D721Med (cell line): ENCODE measurements around the gene CERT1.

Experiments used
- DNase-seq: peaks from one replicate; pipeline ENCODE4 v3.0.0; 2011; ENCODE audit warnings: low spot score; ENCODE audit not compliant: insufficient read length
- FAIRE-seq: peaks from 2 replicates; lab custom pipeline; 2011; peaks lifted over from hg19 to GRCh38; lab: Jason Lieb, UNC
- TF ChIP-seq, protein P1 (sequence below): IDR thresholded peaks from 2 replicates; pipeline ENCODE4 v1.5.1; 2012; ENCODE audit warnings: mild to moderate bottlenecking, control low read depth; ENCODE audit not compliant: insufficient read depth; ENCODE audit errors: missing control alignments

Gene CERT1

DNA sequence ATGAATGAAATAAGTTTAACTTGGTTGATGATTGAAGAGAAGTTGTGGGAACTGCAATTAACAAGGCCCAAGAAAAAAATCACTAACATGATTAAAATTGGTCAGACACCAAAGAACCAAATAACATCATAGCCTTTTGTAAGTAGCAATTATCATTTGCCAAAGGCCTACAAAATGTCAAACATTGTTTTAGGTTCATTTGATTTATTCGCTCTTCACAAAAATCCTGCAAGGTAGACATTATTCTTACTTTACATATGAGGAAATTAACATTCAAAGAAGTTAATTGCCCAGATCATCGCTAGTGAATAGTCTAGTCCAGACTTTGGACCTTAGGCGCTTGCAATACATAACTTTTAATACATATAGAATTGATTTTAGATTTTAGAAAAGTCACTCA lies 2.9 kb upstream of the CERT1 start:
- no peak for FAIRE-seq
- TF ChIP-seq, protein P1, sequence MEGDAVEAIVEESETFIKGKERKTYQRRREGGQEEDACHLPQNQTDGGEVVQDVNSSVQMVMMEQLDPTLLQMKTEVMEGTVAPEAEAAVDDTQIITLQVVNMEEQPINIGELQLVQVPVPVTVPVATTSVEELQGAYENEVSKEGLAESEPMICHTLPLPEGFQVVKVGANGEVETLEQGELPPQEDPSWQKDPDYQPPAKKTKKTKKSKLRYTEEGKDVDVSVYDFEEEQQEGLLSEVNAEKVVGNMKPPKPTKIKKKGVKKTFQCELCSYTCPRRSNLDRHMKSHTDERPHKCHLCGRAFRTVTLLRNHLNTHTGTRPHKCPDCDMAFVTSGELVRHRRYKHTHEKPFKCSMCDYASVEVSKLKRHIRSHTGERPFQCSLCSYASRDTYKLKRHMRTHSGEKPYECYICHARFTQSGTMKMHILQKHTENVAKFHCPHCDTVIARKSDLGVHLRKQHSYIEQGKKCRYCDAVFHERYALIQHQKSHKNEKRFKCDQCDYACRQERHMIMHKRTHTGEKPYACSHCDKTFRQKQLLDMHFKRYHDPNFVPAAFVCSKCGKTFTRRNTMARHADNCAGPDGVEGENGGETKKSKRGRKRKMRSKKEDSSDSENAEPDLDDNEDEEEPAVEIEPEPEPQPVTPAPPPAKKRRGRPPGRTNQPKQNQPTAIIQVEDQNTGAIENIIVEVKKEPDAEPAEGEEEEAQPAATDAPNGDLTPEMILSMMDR, result no peak
- no peak for DNase-seq

DNA sequence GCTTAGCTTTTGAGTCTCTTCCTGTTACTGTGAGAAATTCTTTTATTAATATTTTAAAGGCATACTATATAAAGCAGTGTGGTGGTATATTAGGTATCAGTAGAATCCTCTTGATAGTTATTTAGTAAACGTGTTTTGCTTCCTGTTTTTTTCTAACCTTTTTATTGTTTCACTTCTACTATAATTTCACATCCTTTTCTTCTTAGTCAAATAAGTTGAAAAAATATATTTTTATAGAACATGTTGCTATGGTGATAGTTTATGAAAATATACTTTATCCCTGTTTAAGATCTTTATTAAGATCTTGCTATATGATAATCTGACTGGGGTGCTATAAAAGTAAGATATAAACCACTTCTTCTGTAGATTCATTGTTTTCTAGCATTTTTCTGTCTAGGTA lies 2.4 kb upstream of the CERT1 start:
- FAIRE-seq, result no peak
- DNase-seq, result no peak
- TF ChIP-seq, protein P1, result no peak

DNA sequence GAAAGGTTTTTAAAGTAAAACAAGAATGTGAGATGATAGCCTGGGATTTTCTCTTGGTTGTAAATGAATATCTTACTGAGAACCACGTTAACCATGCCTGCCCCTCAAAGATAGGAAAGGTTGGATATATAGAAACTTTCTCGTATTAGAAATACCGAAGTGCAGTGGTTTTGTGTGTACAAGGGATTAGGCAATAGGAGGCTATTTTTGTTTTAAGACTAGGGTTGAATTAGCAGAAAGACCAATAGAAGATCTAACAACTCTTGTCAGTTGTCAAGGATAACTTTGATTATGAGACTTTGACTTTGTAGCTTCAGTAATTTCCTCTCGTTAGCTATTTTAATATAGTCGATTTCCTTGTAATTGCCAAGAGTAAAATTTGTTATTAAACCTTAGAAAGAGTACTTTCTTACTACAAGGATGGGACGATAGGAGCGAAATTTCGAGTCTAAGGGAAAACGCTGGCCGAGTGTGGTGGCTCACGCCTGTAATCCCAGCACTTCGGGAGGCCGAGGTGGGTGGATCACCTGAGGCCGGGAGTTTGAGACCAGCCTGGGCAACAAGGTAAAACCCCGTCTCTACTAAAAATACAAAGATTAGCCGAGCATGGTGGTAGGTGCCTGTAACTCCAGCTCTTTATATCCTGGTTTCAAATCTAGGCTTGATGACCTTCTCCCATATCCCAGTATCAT lies 1.1 kb upstream of the CERT1 start:
- FAIRE-seq (peak; percentile 80), DNase-seq (no peak)
- TF ChIP-seq, protein P1, result no peak

DNA sequence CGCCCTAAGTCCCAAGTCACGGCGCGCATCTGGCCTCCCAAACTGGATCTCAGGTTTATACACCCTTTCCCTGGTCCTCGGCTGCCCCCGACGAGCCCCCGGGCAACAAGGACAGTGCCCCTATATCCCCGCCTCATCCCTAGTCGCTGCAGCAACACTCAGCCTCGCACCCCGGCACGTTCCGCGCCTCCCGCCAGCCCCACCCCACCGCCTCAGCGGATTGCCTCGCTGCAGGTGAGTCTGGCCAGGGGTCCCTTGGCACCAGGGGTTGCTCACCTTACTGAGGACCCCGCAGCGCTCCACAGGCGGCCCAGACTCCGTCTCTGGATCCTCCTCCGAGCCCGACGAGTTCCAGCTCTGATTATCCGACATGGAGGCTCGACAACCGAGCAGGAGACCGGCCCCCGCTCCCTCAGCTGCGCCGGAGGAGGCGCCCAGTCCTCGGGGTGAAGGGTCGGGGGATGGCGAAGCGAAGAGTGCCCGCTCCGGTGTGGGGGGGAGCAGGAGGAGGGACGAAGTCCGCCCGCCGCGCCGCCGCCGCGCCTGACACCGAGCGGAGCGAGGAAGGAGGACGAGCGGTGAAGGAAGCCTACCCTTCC lies 494 bp downstream of the CERT1 start:
- TF ChIP-seq, protein P1, result no peak
- no peak for FAIRE-seq

DNA sequence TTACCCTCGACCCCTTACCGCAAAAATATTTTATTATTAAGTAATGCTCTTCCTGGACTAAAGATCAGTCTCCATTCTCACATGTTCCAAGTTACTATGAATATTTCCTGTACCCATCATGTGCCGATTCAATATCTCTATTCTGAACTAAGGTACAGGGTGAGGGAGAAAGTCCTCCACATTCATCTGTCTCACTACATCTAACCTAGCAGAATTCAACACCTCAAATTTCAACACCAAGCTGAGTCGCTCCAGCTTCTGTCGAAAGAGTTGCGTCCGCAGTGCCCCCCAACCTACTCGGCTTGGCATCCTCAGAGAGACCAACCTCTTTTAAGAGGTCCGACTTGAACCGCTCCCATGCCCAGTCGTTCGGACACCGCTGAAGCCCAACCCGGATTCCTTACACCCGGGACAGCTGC lies 1.0 kb downstream of the CERT1 start:
- FAIRE-seq, result no peak
- DNase-seq, result no peak
- TF ChIP-seq, protein P1, result no peak

More for the DNA sequence above, 494 bp downstream of the CERT1 start:
- DNase-seq, result no peak

DNA sequence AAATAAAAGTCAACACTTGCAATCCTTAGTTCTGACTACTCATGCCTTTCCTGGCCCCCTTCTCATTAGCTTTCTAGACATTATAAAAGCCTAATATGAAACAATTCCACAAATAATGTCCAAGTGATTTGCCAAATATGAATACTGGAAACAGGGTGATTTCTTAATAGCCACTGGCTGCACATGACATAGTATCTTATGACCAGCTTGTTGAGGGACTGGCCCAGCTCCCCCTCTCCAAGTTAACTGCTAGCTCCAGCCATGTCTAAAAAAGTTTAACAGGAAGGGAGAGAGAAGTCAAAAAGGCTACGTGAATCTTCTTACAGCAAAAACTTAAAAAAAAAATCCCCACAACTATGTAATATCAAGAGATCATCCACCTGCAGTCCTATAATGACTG lies 1.5 kb downstream of the CERT1 start:
- DNase-seq (no peak), FAIRE-seq (no peak)
- TF ChIP-seq, protein P1, result no peak

DNA sequence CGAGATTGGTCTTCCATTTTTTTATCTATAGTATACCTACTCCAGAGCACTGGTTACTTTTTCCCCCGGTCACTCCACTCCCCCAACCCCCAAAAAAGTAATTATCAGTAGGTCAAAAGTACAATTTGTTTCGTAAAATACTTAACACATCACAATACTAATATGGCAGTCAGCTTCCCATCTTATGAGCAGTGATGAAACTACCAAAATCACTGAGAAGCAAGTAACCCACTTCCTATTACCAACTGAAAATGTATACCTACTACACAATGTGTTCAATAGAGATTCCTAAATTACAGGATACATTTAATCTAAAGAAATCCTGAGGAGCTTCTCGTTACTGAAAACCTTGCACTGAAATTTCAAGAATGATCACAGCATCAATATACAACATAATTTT lies 1.9 kb downstream of the CERT1 start:
- TF ChIP-seq, protein P1, result no peak
- DNase-seq, result no peak
- no peak for FAIRE-seq
